ENCODE results near the gene GLOD4.

GLOD4 gene

DNA sequence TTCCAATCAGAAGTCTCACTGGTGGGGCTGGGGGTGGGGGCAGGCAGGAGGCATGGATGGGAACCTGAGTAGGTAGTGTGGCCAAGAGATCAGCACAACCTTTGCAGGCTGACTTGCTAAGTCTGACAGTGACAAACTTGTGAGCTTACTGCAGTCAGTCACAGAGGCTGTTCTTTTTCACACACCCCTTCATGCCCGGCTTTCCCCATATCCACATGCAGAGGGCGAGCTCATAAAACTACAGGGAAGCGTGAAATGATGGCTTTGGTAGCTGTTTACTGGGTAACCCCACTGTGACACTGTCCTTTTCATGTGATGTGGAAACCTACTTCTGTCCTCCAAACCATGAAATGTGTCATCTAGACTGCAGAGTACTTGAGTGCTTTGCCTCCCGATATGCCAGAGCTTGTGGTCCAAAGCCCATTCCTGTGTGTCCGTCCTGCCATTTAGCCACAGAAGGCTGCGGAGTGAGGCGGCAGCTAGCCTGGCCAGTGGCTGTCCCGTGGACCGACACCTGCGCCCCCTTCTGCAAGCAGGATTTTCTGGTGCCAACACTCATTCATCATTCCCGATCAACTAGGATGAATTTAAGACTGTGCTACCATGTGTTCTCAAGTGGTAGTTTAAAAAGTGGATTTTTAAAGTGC is 39.8 kb downstream of the GLOD4 start:
- no peak for DNase-seq (ENCODE audit: low read depth in 2 of 2)

DNA sequence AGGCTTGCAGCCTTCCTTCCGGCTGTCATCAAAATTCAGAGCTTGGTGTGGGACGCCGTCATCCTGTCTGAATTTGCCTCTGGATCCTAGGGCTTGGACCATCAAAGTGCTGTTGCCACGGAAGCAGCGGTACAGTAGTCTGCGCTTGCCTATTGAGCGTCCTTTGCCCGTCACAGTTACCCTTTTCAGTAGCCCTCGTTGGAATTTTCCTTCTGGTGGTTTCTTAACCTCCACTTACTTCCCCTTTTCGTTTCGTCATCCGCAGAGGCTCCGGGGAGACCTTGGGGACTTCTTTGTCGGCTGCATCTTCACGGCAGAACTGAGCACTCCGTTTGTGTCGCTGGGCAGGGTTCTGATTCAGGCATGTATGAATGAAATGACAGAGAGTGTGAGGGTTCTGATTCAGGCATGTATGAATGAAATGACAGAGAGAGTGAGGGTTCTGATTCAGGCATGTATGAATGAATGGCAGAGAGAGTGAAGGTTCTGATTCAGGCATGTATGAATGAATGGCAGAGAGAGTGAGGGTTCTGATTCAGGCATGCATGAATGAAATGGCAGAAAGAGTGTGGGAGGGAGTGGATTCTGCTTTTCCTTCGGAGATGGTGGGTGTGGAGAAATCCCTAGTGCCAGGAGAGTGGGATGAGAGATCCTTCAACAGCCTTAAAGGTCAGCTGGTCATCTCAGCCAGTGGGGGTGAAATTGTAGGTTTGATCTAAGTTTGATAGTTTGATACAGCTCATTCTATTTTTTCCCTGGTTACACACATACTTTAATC is 41.7 kb downstream of the GLOD4 start:
- no peak for DNase-seq (ENCODE audit: low read depth in 2 of 2)

DNA sequence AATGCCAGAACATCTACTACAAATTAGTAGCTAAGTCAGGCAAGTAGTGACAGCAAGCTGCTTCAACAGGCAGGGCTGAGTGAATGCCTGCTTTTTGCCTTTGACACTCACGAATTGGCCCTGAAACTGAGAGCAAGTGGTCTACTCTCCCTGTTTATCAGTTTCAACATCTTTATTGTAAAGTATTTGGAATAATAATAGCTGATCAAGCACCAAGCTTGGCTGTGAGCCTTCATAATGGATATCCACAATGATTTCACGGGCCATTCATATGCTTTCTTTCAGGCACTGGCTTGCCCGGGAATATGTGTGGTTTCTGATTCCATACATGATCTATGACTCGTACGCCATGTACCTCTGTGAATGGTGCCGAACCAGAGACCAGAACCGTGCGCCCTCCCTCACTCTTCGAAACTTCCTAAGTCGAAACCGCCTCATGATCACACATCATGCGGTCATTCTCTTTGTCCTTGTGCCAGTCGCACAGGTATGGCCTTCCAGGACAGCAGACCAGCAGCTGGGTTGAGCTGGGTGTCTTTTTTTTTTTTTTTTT is 44.4 kb downstream of the GLOD4 start:
- DNase-seq (ENCODE audit: low read depth in 2 of 2) = no peak

GRCh38 chr17:733743-734142 is 48.3 kb downstream of the GLOD4 start:
- no peak for DNase-seq (ENCODE audit: low read depth in 2 of 2)

- DNase-seq (ENCODE audit: low read depth in 2 of 2) = no peak
These were observed 49.0 kb downstream of the GLOD4 start for GRCh38 chr17:732902-733720.

DNA sequence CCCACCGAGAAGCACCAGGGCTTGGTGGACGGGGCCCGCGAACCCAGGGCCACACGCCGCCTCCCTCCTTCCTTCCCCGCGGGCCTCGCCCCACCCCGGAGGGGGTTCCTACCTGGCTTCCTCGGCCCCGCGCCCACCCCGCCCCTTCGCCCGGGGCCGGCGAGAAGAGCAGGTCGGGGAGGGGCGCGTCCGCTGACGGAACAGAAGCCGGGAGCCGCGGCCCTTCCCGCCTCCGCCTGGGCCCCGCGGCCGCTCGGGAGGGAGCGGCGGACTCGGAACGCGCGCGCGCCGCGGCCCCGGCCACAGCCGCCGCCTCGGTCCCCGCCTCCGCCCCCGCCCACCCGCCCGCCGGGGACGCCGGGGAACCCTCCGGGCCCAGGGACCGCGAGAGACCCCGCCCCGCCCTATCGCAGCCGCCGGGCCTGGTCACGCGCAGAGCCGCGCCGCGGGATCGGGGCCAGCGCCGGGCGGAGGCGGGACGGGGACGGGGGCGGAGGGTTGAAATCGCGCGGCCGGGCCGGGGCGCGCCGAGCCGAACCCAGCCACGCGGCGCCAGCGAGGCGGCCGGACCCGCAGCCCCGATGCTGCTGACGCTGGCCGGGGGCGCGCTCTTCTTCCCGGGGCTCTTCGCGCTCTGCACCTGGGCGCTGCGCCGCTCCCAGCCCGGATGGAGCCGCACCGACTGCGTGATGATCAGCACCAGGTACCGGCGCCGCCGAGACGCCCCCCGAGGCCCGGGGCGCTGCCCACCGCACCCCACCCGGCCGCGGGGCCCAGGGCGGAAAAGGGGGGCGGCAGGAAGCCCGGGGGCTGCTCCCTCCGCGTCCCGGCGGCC is 49.8 kb downstream of the GLOD4 start, which contains the start of gene TLCD3A:
Gene TLCD3A (plus strand): TSS at position 530 of the 835 bp plus-strand sequence. CDS start 52 bp downstream, at position 582.
- DNase-seq (ENCODE audit: low read depth in 2 of 2) = no peak

DNA sequence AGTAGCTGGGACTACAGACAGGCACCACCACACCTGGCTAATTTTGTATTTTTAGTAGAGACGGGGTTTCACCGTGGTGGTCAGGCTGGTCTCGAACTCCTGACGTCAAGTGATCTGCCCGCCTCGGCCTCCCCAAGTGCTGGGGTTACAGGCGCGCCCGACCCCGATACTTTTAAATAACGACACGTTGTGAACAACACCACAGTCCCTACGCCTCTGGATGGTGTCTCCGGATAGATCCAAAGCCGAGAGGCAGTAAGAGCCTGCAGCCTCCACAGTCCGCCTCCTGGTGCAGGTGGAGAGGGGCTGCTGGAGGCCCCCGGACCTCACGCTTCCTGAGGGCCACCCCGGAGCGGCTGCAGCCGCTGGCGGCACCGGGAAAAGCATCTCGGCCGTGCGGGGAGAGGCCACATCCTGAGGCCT is 50.4 kb downstream of the GLOD4 start:
- DNase-seq (ENCODE audit: low read depth in 2 of 2) = no peak

DNA sequence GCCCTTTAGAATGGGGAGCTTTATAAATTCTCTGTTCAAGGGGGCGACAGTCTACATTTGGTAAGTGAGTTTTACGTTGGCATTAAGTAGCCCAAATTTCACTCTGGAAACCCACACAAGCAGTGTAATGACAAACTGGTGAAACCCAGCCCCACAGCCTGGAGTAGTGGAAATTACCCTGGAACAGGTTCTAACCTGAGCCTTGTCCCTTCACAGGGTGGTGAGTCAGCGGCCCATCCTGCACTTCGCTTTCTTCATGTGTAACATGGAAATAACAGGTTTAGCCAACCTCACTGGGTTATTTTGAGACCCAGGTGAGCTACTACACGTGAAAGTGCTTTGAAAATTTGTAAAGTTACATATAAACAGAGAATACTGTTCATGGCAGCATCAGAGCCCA is 53.2 kb downstream of the GLOD4 start:
- DNase-seq (ENCODE audit: low read depth in 2 of 2) = no peak

GRCh38 chr17:726271-726919 is 55.7 kb downstream of the GLOD4 start:
- no peak for DNase-seq (ENCODE audit: low read depth in 2 of 2)

GRCh38 chr17:725746-726145 is 56.3 kb downstream of the GLOD4 start:
- no peak for DNase-seq (ENCODE audit: low read depth in 2 of 2)

DNA sequence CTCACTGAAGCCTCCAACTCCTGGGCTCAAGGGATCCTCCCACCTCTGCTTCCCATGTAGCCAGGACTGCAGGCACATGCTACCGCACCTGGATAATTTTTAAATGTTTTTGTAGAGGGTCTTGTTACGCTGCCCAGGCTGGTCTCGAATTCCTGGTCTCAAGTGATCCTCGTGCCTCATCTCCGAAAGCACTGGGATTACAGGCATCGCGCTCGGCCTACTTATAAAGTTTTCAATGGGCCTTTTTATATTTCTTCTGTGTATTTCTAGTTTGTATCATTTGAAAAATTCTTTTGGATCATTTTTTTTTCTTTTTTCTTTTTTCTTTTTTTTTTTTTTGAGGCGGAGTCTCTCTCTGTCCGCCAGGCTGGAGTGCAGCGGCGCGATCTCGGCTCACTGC is 57.0 kb downstream of the GLOD4 start:
- no peak for DNase-seq (ENCODE audit: low read depth in 2 of 2)

DNA sequence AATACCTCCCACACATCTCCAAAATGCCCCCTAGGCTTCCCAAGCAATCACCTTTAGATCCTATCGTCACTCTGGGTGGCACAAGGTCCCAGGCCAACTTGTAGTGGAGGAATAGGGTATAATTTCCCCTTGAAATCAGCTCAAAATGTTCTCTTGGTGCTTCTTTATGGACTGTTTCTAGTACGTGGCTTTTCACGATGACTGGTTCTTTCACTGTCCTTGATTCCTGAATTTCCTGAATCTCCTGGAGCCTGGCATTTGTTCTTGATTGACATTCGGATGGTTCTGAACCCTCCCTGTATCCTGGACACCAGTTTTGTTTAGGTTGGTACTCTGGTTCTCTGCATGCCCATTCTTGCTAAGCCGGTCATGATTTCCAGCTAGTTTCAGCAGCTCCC is 60.5 kb downstream of the GLOD4 start:
- no peak for DNase-seq (ENCODE audit: low read depth in 2 of 2)

GRCh38 chr17:720706-721539 is 61.2 kb downstream of the GLOD4 start:
- no peak for DNase-seq (ENCODE audit: low read depth in 2 of 2)

GRCh38 chr17:718075-718474 is 64.0 kb downstream of the GLOD4 start:
- no peak for DNase-seq (ENCODE audit: low read depth in 2 of 2)
